Neural progenitor cell (in vitro differentiated cells): ENCODE data around the gene MMP17. TPM values are rescaled to one million over a fixed set of nuclear protein-coding genes. Genes with fewer than 3 reads are reported as not detected.

Source experiments
- DNase-seq: peaks from one replicate; pipeline ENCODE4 v3.0.0-alpha.2; 2016; ENCODE audit warnings: low spot score
- H2AFZ ChIP-seq: fragments of 200-600 bp; sonication (generic); replicated peaks from 2 replicates; pipeline ENCODE4 v1.6.1; 2016; ENCODE audit warnings: antibody characterized with exemption
- H3F3A ChIP-seq: fragments of 200-600 bp; sonication (generic); 2 replicates; pipeline ENCODE4 v1.6.1; 2016; ENCODE audit warnings: antibody characterized with exemption, low read depth
- H3K27ac ChIP-seq: fragments of 200-600 bp; sonication (generic); 2 replicates; pipeline ENCODE4 v1.5.1; 2016; ENCODE audit warnings: mild to moderate bottlenecking
- H3K27me3 ChIP-seq: fragments of 200-600 bp; sonication (generic); 2 replicates; pipeline ENCODE4 v1.6.1; 2016; ENCODE audit warnings: mild to moderate bottlenecking, moderate library complexity
- H3K36me3 ChIP-seq: fragments of 200-600 bp; sonication (generic); 2 replicates; pipeline ENCODE4 v1.5.1; 2016
- H3K4me1 ChIP-seq: fragments of 200-600 bp; sonication (generic); 2 replicates; pipeline ENCODE4 v1.6.1; 2016; ENCODE audit warnings: mixed run types
- H3K4me2 ChIP-seq: fragments of 200-600 bp; sonication (generic); 2 replicates; pipeline ENCODE4 v1.6.1; 2016
- H3K4me3 ChIP-seq: fragments of 200-600 bp; sonication (generic); 2 replicates; pipeline ENCODE4 v1.5.1; 2016
- H3K79me2 ChIP-seq: fragments of 200-600 bp; sonication (generic); 2 replicates; pipeline ENCODE4 v1.6.1; 2016; ENCODE audit warnings: low read depth
- H3K9ac ChIP-seq: fragments of 200-600 bp; sonication (generic); 2 replicates; pipeline ENCODE4 v1.6.1; 2016
- H3K9me3 ChIP-seq: fragments of 200-600 bp; sonication (generic); 2 replicates; pipeline ENCODE4 v1.5.1; 2016; ENCODE audit warnings: low read depth
- H4K20me1 ChIP-seq: fragments of 200-600 bp; sonication (generic); 2 replicates; pipeline ENCODE4 v1.6.1; 2016; ENCODE audit warnings: low read depth
- H3K27ac Mint-ChIP-seq: 3 replicates; pipeline ENCODE4 v1.8.0; 2021; ENCODE audit warnings: mixed read lengths
- H3K27me3 Mint-ChIP-seq: 2 replicates; pipeline ENCODE4 v1.8.0; 2022; ENCODE audit warnings: low read depth, mild to moderate bottlenecking, inconsistent platforms, moderate library complexity, mixed read lengths; ENCODE audit not compliant: insufficient read depth
- H3K36me3 Mint-ChIP-seq: 3 replicates; pipeline ENCODE4 v1.8.0; 2021; ENCODE audit warnings: mixed read lengths
- H3K4me1 Mint-ChIP-seq: 3 replicates; pipeline ENCODE4 v1.8.0; 2021; ENCODE audit warnings: mixed read lengths
- H3K4me3 Mint-ChIP-seq: 3 replicates; pipeline ENCODE4 v1.8.0; 2021; ENCODE audit warnings: mild to moderate bottlenecking, moderate library complexity, mixed read lengths
- H3K9me3 Mint-ChIP-seq: 3 replicates; pipeline ENCODE4 v1.8.0; 2020; ENCODE audit warnings: mixed read lengths
- EZH2 ChIP-seq: fragments of 200-600 bp; sonication (generic); IDR thresholded peaks from 2 replicates; pipeline ENCODE4 v1.6.1; 2017; ENCODE audit warnings: antibody characterized with exemption, mild to moderate bottlenecking, moderate library complexity
- EZH2phosphoT487 ChIP-seq: fragments of 200-600 bp; sonication (generic); IDR thresholded peaks from 2 replicates; pipeline ENCODE4 v1.6.1; 2017; ENCODE audit warnings: antibody characterized with exemption
- total RNA-seq: library from RNA; depleted of rRNA; stranded (reverse); fragments of >200 nt; gene quantifications from 2 replicates; pipeline ENCODE4 v1.2.3, GENCODE V29; 2015; ENCODE audit warnings: low replicate concordance
- TF ChIP-seq, protein P1 (sequence below): fragments of 200-600 bp; sonication (generic); IDR thresholded peaks from 2 replicates; pipeline ENCODE4 v1.5.1; 2017; ENCODE audit warnings: antibody characterized with exemption, mild to moderate bottlenecking

MMP17 gene
- total RNA-seq, 1 donor from 2014 or later = 2.1 TPM

DNA sequence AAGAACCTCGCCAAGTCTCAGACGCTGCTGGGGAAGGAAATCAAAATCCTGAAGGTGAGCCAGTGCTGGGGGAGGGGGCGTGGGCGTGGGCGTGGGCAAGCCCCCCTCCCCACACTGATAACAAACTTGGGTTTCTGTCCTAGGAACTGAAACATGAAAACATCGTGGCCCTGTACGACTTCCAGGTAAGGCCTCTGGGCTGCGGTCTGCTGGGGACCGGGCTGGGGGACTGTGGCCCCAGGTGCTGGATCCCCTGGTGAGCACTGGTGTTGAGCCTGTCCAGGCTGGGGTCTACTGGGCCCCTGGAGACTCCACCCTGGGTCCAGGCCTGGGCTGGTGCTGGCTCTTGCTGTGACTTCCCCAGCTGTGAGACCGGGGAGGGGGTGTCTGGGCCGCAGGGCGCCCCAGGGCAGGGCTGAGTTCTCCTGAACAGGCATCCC is 67.5 kb downstream of the MMP17 start:
- Histone ChIP-seq H3K9ac (peak overlapping the region; percentile 68), H3K4me3 (peak overlapping the region; percentile 66), H3K36me3 (no peaks in the 10 kb centered on the region), H3K4me2 (peak overlapping the region; percentile 99), H4K20me1 (peaks cover 50% of the 10 kb centered on the region), H3K4me1 (peaks cover 9% of the 10 kb centered on the region), H3K9me3 (no peaks in the 10 kb centered on the region), H3K27me3 (no peaks in the 10 kb centered on the region), H3F3A (peaks cover 8% of the 10 kb centered on the region), H3K79me2 (peaks cover 44% of the 10 kb centered on the region), H3K27ac (no peak overlapping the region), H2AFZ (no peak overlapping the region)
- Mint-ChIP-seq H3K9me3 (no peaks in the 10 kb centered on the region), H3K27ac (no peak overlapping the region), H3K36me3 (peaks cover 2% of the 10 kb centered on the region), H3K4me1 (peaks cover 13% of the 10 kb centered on the region), H3K4me3 (peak overlapping the region; percentile 87), H3K27me3 (peaks cover 9% of the 10 kb centered on the region)
- peak; percentile 11 for DNase-seq
- TF ChIP-seq, protein P1, sequence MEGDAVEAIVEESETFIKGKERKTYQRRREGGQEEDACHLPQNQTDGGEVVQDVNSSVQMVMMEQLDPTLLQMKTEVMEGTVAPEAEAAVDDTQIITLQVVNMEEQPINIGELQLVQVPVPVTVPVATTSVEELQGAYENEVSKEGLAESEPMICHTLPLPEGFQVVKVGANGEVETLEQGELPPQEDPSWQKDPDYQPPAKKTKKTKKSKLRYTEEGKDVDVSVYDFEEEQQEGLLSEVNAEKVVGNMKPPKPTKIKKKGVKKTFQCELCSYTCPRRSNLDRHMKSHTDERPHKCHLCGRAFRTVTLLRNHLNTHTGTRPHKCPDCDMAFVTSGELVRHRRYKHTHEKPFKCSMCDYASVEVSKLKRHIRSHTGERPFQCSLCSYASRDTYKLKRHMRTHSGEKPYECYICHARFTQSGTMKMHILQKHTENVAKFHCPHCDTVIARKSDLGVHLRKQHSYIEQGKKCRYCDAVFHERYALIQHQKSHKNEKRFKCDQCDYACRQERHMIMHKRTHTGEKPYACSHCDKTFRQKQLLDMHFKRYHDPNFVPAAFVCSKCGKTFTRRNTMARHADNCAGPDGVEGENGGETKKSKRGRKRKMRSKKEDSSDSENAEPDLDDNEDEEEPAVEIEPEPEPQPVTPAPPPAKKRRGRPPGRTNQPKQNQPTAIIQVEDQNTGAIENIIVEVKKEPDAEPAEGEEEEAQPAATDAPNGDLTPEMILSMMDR = no peak
- TF ChIP-seq EZH2 (no peak), EZH2phosphoT487 (no peak)

DNA sequence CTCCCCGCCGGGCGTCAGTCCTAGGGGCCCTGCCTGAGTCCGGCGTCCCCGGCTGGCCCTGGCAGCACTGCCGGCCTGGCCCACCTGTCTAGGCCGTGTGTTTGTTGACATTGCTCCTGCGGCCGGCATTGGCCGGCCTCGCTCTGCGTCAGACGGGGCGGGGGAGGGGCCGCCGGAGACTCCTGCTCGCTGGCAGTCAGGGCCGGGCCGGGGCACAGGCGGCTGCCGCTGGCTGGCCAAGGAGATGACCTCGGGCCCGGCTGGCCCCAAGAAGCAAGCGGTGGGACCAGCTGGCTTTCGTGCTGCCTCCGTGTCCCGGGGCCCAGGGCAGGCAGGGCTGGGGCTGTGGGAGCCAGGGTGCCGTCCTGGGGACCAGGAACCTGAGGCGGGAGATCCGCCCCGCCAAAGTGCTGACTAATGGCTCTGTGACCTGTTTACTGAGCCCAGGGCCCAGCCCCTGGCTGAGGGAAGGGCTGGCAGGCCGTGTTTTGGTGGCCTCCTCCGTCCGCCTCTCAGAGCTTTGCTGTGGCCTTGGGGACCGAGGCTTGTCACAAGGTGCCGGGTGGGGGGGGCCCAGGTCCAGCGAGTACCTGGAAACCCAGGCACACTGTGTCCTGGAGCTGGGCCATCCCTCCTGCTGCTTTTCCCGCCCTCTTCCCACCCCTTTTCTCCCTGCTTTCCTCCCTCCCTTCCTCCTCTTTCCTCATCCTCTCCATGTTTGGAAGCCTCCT is 68.1 kb downstream of the MMP17 start:
- no peak overlapping the region for H3K27ac ChIP-seq
- peaks cover 8% of the 10 kb centered on the region for H3F3A ChIP-seq
- H3K4me1 ChIP-seq = peaks cover 9% of the 10 kb centered on the region
- no peaks in the 10 kb centered on the region for H3K36me3 ChIP-seq
- peaks cover 2% of the 10 kb centered on the region for H3K36me3 Mint-ChIP-seq
- H3K9me3 ChIP-seq = no peaks in the 10 kb centered on the region
- H3K4me3 Mint-ChIP-seq = peak overlapping the region; percentile 87
- no peak overlapping the region for H3K27ac Mint-ChIP-seq
- no peak overlapping the region for H2AFZ ChIP-seq
- peak overlapping the region; percentile 66 for H3K4me3 ChIP-seq
- no peaks in the 10 kb centered on the region for H3K9me3 Mint-ChIP-seq
- peaks cover 47% of the 10 kb centered on the region for H3K79me2 ChIP-seq
- peaks cover 55% of the 10 kb centered on the region for H4K20me1 ChIP-seq
- H3K4me1 Mint-ChIP-seq = peaks cover 13% of the 10 kb centered on the region
- DNase-seq = peak; percentile 91
- TF ChIP-seq, protein P1 = no peak
- TF ChIP-seq EZH2phosphoT487 (no peak), EZH2 (no peak)
- H3K27me3 ChIP-seq = no peaks in the 10 kb centered on the region
- peak overlapping the region; percentile 99 for H3K4me2 ChIP-seq
- H3K9ac ChIP-seq = no peak overlapping the region
- peaks cover 9% of the 10 kb centered on the region for H3K27me3 Mint-ChIP-seq

DNA sequence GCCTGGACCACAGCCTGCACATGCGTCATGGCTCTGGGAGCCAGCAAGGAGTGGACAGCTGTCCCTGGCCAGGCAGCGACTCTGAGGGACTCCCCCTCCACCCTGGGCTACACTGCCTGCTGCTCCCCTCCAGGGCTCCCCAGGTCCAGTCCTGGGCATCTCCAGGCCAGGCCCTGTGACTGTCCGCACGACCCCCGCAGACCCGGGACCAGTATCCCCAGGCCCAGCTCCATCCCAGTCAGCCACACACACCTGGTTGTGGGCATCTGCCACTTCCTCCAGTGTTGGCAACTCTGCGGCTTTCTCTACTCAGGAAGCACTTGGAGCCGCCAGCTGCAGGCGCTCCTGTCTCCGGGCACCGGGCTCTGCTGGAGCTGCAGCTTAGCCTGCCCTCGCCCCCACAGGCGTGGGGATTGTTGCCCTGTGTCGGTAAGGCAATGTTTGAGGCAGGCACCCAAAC is 68.6 kb downstream of the MMP17 start:
- no peak overlapping the region for H3K27ac Mint-ChIP-seq
- H3K9ac ChIP-seq = no peak overlapping the region
- H3K9me3 Mint-ChIP-seq = no peaks in the 10 kb centered on the region
- peaks cover 61% of the 10 kb centered on the region for H4K20me1 ChIP-seq
- no peak for DNase-seq
- TF ChIP-seq EZH2 (no peak), EZH2phosphoT487 (no peak)
- TF ChIP-seq, protein P1 = no peak
- H3K4me3 ChIP-seq = peak overlapping the region; percentile 66
- peaks cover 2% of the 10 kb centered on the region for H3K36me3 Mint-ChIP-seq
- H3K4me1 Mint-ChIP-seq = peaks cover 13% of the 10 kb centered on the region
- H3F3A ChIP-seq = peaks cover 8% of the 10 kb centered on the region
- peak overlapping the region; percentile 99 for H3K4me2 ChIP-seq
- H3K27ac ChIP-seq = no peak overlapping the region
- no peaks in the 10 kb centered on the region for H3K27me3 ChIP-seq
- H3K4me1 ChIP-seq = peaks cover 9% of the 10 kb centered on the region
- peaks cover 53% of the 10 kb centered on the region for H3K79me2 ChIP-seq
- peak overlapping the region; percentile 64 for H3K4me3 Mint-ChIP-seq
- no peak overlapping the region for H2AFZ ChIP-seq
- H3K27me3 Mint-ChIP-seq = peaks cover 7% of the 10 kb centered on the region
- H3K9me3 ChIP-seq = no peaks in the 10 kb centered on the region
- no peaks in the 10 kb centered on the region for H3K36me3 ChIP-seq
